ENCODE data around the gene PRKAR1A.
A peak's percentile ranks its signal among the peaks of the same experiment; 100 is the strongest.
"Not testable (repeated sequence)": the region's sequence is repeated elsewhere in the genome, so short reads cannot be mapped to it uniquely, and the experiment has no call there.

Gene PRKAR1A

DNA sequence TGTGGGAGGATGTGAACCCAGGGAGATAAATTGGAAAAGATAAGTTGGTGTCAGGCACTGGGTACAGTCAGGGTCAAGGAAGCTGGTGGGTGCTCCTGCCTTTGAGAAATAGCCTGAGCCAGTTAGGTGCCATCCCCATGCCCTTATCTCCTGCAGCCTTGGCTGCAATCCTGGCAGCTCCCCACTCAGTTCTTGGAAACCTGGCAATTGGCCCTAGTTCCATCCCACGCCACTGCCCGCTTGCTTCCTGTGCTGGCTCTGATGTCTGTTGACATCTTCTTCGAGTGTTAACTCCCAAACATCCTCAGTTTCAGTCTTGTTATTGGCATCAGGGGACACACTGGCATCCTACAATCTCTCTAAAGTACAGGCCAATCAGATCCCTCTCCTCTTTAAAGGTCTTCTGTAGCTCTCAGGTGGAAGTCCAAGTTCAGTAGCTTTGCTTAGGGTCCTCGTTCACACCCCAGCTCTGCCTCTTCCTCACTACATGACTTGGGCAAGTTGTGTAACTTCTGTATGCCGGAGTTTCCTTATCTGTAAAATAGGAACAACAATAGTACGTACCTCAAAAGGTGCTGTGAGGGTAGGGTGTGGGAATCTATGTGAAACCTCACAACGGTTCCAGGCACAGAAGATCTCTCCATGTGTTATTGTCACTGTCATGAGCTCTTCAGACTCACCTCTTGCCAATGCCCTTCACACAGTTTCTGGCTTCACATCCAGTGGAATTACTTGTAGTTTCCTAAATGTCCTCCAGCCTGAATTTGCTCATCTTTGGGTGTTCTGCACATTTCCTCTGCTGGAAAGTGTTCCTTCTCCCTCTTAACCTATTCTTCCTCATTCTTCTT is 13.5 kb upstream of the PRKAR1A start:
- Histone ChIP-seq H3K9ac (ENCODE audit: low read depth, low read length) (no peak overlapping the region), H3K4me1 (ENCODE audit: insufficient read depth, low read length) (no peaks in the 10 kb centered on the region), H3K36me3 (ENCODE audit: insufficient read depth, low read length) (no peaks in the 10 kb centered on the region), H3K9me3 (ENCODE audit: control insufficient read depth, insufficient read depth, low read length) (no peaks in the 10 kb centered on the region)

DNA sequence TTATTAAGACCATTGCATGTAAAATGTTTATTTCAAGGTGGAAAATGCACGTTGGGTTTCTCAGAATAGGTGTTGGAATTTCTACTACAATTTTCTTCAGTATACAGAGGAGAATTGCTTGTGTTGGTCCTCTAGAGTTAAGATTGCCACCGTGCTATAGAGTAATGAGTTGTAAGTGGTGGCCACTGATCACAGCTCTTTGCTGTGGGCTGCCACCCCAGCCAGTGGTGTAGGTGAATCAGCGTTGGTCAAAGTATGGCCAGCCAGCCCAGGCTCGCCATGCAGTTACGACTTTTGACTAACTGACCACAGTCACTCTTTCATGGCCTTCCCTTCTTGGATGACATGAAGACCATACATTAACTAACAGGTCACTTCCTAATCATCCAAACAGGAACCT is 12.6 kb upstream of the PRKAR1A start:
- H3K4me1 ChIP-seq (ENCODE audit: insufficient read depth, low read length), result no peaks in the 10 kb centered on the region
- H3K36me3 ChIP-seq (ENCODE audit: insufficient read depth, low read length), result no peaks in the 10 kb centered on the region

DNA sequence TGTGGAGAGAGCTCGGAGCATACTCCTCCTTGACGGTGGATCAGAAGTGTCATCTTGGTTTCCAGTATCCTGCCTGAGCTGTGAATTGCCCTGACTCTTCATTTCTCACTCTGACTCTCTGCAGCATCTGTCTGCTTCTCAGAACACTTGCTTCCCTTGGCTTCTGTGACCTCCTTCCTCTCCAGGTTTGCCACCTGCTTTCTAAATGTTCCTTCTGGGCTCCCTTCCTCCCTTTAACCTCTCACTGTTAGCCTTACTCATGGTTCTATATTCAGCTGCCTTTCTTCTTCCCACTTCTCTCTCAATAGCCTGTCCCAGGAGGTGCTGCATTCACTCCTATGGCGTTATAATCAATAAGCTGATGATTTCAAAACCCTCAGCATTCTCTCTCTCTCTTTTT is 11.2 kb upstream of the PRKAR1A start:
- no peaks in the 10 kb centered on the region for H3K36me3 ChIP-seq (ENCODE audit: insufficient read depth, low read length)
- H3K4me1 ChIP-seq (ENCODE audit: insufficient read depth, low read length), result no peaks in the 10 kb centered on the region; the same call in 1 of the 2 replicates
- no peak overlapping the region for H3K9ac ChIP-seq (ENCODE audit: low read depth, low read length)
- no peaks in the 10 kb centered on the region for H3K9me3 ChIP-seq (ENCODE audit: control insufficient read depth, insufficient read depth, low read length)

More for the DNA sequence above, 12.6 kb upstream of the PRKAR1A start:
- H3K9ac ChIP-seq (ENCODE audit: low read depth, low read length), result no peak overlapping the region
- no peaks in the 10 kb centered on the region for H3K9me3 ChIP-seq (ENCODE audit: control insufficient read depth, insufficient read depth, low read length)

DNA sequence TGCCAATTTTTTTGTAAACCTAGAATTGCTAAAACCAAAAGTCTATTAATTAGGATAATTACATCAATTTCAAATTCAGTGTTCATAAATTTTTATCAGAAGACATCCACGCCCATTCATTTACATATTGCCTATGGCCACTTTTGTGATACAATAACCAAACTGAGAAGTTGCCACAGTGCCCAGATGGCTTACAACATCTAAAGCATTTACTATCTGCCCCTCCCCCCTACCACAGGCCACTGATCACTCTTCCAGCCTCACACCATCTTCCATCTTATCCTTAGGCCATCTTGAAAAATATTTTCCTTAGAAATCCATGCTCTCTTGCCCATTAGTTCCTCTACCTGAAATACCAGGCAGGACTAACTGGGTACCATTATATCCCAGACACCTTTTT is 6.3 kb upstream of the PRKAR1A start:
- Histone ChIP-seq H3K9ac (ENCODE audit: low read depth, low read length) (no peak overlapping the region), H3K9me3 (ENCODE audit: control insufficient read depth, insufficient read depth, low read length) (no peaks in the 10 kb centered on the region), H3K36me3 (ENCODE audit: insufficient read depth, low read length) (no peaks in the 10 kb centered on the region), H3K4me1 (ENCODE audit: insufficient read depth, low read length) (peaks cover 15% of the 10 kb centered on the region)

DNA sequence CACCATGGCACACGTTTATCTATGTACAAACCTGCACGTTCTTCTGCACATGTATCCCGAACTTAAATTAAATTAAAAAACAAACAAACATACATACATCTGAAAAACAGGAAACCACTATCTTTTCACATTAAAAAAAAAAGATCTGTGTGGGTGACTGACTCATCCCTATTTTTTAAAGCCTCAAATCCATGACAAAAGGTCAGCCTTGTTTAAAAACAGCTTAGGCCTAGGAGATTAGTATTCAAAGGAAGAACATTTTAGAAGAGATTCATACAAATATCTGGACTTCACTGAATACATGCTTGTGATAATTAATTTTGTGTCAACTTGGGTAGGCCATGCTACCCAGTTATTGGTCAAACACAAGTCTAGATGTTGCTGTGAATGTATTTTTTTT is 4.7 kb upstream of the PRKAR1A start:
- H3K9me3 ChIP-seq (ENCODE audit: control insufficient read depth, insufficient read depth, low read length), result no peaks in the 10 kb centered on the region
- H3K9ac ChIP-seq (ENCODE audit: low read depth, low read length), result no peak overlapping the region
- H3K4me1 ChIP-seq (ENCODE audit: insufficient read depth, low read length), result peaks cover 15% of the 10 kb centered on the region
- H3K36me3 ChIP-seq (ENCODE audit: insufficient read depth, low read length), result no peaks in the 10 kb centered on the region

DNA sequence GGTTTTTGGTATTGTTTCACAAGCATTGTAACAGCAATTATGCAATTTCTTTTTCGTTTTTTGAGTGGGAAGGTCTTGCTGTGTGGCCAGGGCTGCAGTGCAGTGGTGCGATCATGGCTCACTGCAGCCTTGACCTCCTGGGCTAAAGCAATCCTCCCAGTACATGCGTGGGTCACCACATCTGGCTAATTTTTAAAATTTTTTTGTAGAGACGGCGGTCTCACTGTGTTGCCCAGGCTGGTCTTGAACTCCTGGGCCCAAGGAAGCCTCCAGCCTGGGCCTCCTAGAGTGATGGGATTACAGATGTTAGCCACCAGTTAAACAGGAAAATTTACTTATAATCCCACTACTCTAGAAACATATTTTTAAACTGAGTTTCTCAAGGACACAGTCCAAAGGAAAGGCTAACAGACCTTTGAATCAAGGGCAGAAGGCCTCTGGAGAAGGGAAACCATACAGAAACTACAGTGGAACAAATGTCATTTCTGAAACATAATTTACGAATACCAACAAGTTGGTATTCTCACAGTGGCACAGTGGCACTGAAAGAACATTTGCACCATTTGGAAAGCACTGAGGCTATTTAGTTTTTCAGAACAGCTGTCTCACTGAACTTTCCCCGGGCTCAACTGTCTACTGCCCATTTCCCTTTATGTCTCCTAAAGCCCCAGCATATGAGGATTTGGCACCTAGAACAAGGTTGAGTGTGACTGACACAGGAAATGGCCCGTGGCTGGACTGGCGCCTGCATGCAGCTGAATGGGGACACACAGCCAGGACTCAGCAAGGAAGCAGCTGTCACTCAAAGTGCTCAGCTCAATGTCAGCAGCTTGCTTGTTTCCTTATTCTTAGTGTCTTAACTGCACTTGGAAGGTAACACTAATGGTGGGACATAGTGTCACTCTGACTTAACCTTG is 2.8 kb upstream of the PRKAR1A start:
- no peak overlapping the region for H3K9ac ChIP-seq (ENCODE audit: low read depth, low read length)
- no peaks in the 10 kb centered on the region for H3K9me3 ChIP-seq (ENCODE audit: control insufficient read depth, insufficient read depth, low read length)
- H3K36me3 ChIP-seq (ENCODE audit: insufficient read depth, low read length), result no peaks in the 10 kb centered on the region
- peaks cover 15% of the 10 kb centered on the region for H3K4me1 ChIP-seq (ENCODE audit: insufficient read depth, low read length)

DNA sequence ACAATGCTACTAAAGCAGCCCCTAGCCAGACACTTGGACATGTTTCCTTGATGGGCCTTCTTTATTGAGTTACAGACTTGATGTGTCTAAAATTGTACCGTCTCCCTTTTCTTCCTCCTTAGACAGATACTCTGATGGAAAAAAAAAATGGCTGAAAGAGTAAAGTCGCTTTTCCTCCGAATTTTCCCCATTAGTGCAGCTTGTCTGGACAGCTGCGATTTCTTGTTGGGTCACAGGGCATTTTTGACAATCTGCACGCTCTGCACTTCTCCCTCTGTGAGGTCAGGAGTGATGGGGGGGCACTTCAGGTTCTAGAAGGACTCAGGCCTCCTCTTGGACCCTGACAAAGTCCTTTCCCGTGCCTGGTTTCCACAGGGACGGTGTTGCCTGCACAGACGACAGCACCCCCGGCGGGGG is 968 bp upstream of the PRKAR1A start:
- Histone ChIP-seq H3K4me1 (ENCODE audit: insufficient read depth, low read length) (peaks cover 20% of the 10 kb centered on the region), H3K36me3 (ENCODE audit: insufficient read depth, low read length) (peaks cover 8% of the 10 kb centered on the region; the same call in 1 of the 2 replicates), H3K9ac (ENCODE audit: low read depth, low read length) (peak overlapping the region; percentile 96), H3K9me3 (ENCODE audit: control insufficient read depth, insufficient read depth, low read length) (no peaks in the 10 kb centered on the region)

DNA sequence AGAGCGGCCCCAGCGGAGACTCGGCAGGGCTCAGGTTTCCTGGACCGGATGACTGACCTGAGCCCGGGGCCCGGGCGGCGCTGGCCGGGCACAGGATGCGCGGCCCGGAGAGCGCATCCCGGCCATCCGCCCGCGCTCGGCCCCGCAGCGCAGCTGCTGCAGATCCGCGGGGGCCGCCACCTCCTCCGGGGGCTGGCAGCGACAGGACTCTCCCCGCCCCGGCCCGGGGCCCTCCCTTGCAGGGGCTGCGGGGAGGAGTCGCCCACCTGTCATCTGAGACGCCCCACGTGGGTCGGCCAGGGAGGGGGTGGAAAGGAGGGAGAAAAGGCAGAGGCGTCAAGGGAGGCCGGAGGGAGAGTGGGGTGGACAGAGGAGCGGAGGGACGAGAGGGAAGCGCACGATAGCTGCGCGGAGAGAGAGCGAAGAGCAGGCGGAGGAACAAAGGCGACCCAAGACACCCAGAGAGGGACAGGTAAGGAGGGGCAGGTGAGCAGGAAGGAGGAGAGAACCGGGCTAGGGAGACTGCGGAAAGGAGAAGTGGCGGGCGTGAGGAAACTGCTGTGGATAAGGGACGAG is 471 bp upstream of the PRKAR1A start:
- peaks cover 11% of the 10 kb centered on the region for H3K36me3 ChIP-seq (ENCODE audit: insufficient read depth, low read length)
- peak overlapping the region; percentile 96 for H3K9ac ChIP-seq (ENCODE audit: low read depth, low read length)
- peaks cover 20% of the 10 kb centered on the region for H3K4me1 ChIP-seq (ENCODE audit: insufficient read depth, low read length)
- H3K9me3 ChIP-seq (ENCODE audit: control insufficient read depth, insufficient read depth, low read length), result peaks cover 2% of the 10 kb centered on the region; the same call in 1 of the 2 replicates

DNA sequence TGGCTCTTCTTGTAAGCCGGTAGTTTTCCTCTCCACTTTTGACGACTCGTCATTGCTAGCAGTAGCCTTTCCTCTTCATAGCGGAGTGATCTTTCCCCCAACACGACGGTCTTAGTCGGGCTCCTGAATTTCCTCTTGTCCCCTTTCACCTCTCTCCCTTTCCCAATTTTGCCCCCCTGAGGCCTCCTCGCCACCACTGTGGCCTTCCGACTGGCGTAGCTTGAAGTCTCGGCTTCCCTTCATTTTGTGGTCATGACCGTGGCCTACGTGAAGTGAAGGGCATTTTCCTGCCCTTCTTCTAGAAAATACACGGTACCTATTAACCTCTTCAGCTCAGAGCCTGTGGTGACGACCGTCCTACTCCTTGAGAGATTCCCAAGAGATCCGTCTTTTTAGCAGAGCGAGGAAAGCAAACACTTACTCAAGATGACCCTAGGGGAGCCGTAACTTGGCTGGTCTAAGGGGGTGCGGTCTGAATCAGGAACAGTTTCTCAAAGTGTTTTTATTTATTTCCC is 787 bp downstream of the PRKAR1A start:
- H3K36me3 ChIP-seq (ENCODE audit: insufficient read depth, low read length), result peaks cover 23% of the 10 kb centered on the region
- H3K9ac ChIP-seq (ENCODE audit: low read depth, low read length), result peak overlapping the region; percentile 96
- H3K9me3 ChIP-seq (ENCODE audit: control insufficient read depth, insufficient read depth, low read length), result peaks cover 13% of the 10 kb centered on the region
- peaks cover 13% of the 10 kb centered on the region for H3K4me1 ChIP-seq (ENCODE audit: insufficient read depth, low read length)

DNA sequence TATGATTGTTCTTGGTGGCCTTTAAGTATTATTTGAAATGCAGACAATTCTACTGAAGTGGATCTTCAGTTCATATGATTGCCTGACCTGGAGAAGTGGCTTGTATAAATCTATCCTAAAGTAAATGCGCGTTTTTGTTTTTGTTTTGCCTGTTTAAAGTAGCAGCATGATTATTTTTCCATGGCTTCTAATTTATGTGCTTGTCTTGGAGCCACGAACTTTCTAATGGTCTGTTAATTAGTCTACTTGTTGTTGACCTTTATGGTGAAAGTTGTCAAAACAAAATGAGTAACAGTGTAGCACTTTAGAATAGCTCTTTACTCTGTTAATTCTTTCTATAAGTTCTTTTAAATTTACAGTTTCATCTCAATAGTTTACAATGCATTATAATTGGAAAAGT is 1.7 kb downstream of the PRKAR1A start:
- H3K9me3 ChIP-seq (ENCODE audit: control insufficient read depth, insufficient read depth, low read length), result peaks cover 19% of the 10 kb centered on the region
- H3K9ac ChIP-seq (ENCODE audit: low read depth, low read length), result peak overlapping the region; percentile 96
- H3K4me1 ChIP-seq (ENCODE audit: insufficient read depth, low read length), result peaks cover 10% of the 10 kb centered on the region
- peaks cover 28% of the 10 kb centered on the region for H3K36me3 ChIP-seq (ENCODE audit: insufficient read depth, low read length)

DNA sequence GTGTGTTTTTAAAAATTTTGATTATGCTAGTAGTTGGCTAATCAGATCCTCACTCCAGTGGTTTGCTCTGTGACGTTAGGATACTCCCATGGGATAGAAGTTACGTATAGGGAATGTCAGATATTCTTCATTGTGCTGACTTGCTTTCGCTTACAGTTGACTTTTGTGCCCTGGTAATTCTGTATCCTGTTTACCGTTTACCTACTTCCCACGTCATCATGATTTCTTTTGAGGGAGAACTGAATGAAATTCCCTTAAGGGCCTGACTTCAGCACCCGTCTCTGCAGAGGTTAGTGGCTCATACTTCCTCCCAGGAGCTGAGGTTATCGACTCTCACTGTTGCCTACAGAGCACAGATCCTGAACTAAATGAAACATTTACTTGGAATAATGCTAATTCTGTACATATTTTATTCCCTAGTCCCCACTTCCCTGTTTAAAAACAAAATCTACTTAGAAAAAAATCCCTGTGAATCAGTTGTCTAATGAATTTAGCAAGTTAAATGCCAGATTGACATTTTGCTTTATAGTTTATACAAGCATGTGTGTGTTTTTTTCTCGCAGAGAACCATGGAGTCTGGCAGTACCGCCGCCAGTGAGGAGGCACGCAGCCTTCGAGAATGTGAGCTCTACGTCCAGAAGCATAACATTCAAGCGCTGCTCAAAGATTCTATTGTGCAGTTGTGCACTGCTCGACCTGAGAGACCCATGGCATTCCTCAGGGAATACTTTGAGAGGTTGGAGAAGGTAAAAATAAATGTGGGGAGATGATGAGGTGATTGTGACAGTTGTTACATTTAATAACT is 2.8 kb downstream of the PRKAR1A start:
- Histone ChIP-seq H3K9ac (ENCODE audit: low read depth, low read length) (peak overlapping the region; percentile 7; the same call in 1 of the 2 replicates), H3K36me3 (ENCODE audit: insufficient read depth, low read length) (peaks cover 28% of the 10 kb centered on the region), H3K4me1 (ENCODE audit: insufficient read depth, low read length) (peaks cover 5% of the 10 kb centered on the region; the same call in 1 of the 2 replicates), H3K9me3 (ENCODE audit: control insufficient read depth, insufficient read depth, low read length) (peaks cover 19% of the 10 kb centered on the region)

DNA sequence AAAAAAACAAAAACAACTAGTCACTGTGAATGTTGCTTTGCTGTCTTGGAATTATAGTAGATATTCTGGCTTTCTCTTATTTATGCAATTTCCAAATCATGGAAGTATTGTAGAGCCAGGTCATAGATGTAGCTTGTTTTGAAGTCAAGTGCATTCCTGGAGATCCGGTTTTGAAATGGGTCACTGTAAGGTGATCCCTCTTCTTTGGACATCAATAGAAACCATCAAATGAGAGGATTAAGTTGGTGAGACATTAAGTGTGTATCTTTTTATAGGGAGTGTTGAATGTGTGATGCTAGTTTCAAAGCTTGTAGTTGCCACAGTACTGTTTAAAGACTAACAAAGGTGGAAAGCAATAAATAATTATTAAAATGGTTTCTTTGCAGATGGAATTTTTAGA is 4.5 kb downstream of the PRKAR1A start:
- Histone ChIP-seq H3K9me3 (ENCODE audit: control insufficient read depth, insufficient read depth, low read length) (peaks cover 19% of the 10 kb centered on the region), H3K4me1 (ENCODE audit: insufficient read depth, low read length) (peaks cover 5% of the 10 kb centered on the region; the same call in 1 of the 2 replicates), H3K9ac (ENCODE audit: low read depth, low read length) (no peak overlapping the region), H3K36me3 (ENCODE audit: insufficient read depth, low read length) (peaks cover 28% of the 10 kb centered on the region)

DNA sequence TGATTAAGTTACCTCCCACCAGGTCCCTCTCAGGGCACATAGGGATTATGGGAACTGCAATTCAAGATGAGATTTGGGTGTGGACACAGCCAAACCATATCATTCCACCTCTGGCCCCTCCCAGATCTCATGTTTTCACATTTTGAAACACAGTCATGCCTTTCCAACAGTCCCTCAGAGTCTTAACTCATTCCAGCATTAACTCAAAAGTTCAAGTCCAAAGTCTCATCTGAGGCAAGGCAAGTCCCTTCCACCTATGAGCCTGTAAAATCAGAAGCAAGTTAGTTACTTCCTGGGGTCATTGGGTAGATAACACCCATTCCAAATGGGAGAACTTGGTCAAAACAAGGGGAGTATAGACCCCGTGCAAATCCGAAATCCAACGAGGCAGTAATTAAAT is 5.4 kb downstream of the PRKAR1A start:
- peaks cover 19% of the 10 kb centered on the region for H3K9me3 ChIP-seq (ENCODE audit: control insufficient read depth, insufficient read depth, low read length)
- not testable (repeated sequence) for H3K9ac ChIP-seq (ENCODE audit: low read depth, low read length); H3K4me1 ChIP-seq (ENCODE audit: insufficient read depth, low read length)
- peaks cover 28% of the 10 kb centered on the region for H3K36me3 ChIP-seq (ENCODE audit: insufficient read depth, low read length)

Data from ES-I3 (cell line).